C4-2B (cell line): ENCODE measurements around the gene PRSS22.

ENCODE experiments used
- CTCF ChIP-seq: fragments of 450-650 bp; conservative IDR thresholded peaks from 2 replicates; pipeline ENCODE4 v1.5.1; 2017; ENCODE audit warnings: mild to moderate bottlenecking
- ZFX ChIP-seq: fragments of 450-650 bp; IDR thresholded peaks from 2 replicates; pipeline ENCODE4 v1.6.1; 2017

GRCh38 chr16:2819179-2819938 is 38.6 kb downstream of the PRSS22 start:
- TF ChIP-seq CTCF (no peak), ZFX (no peak)
